HepG2 (cell line): ENCODE measurements around the gene CPM. TPM values are rescaled to one million over a fixed set of nuclear protein-coding genes. Genes with fewer than 3 reads are reported as not detected.

Experiments used
- AGO2 ChIP-seq: fragments of 200-400 bp; formaldehyde crosslinking; optimal IDR thresholded peaks from 2 replicates; pipeline ENCODE3; 2017; ENCODE audit warnings: mild to moderate bottlenecking, low read depth, low read length, moderate library complexity
- DNMT3B ChIP-seq: conservative IDR thresholded peaks from 2 replicates; pipeline ENCODE4 v1.6.1; 2016; ENCODE audit warnings: missing biosample characterization, control low read depth
- FOXA3 ChIP-seq: IDR thresholded peaks from 2 replicates; pipeline ENCODE4 v1.6.1; 2016; ENCODE audit warnings: missing genetic modification reagents, missing compliant biosample characterization
- FOXC1 ChIP-seq: sonication (generic); formaldehyde crosslinking; IDR thresholded peaks from 2 replicates; pipeline ENCODE4 v1.8.0; 2022; ENCODE audit warnings: mild to moderate bottlenecking, missing genetic modification reagents, borderline replicate concordance
- GATAD1 ChIP-seq: IDR thresholded peaks from 2 replicates; pipeline ENCODE4 v1.6.1; 2016; ENCODE audit warnings: missing genetic modification reagents, missing compliant biosample characterization
- HDAC6 ChIP-seq: fragments of 200-600 bp; sonication (generic); IDR thresholded peaks from 2 replicates; pipeline ENCODE4 v1.7.0; 2017; ENCODE audit warnings: mild to moderate bottlenecking, antibody characterized with exemption, low read length, low read depth
- HNF4A ChIP-seq: sonication (generic); formaldehyde crosslinking; IDR thresholded peaks from 2 replicates; pipeline ENCODE4 v1.4.0; 2020; ENCODE audit warnings: missing genetic modification reagents
- ISX ChIP-seq: sonication (generic); formaldehyde crosslinking; conservative IDR thresholded peaks from 2 replicates; pipeline ENCODE4 v1.5.0; 2020; ENCODE audit warnings: missing genetic modification reagents
- MAFF ChIP-seq: IDR thresholded peaks from 2 replicates; pipeline ENCODE4 v1.6.1; 2011; ENCODE audit warnings: low read depth, low read length, improper control_type of control experiment
- MLXIP ChIP-seq: sonication (generic); formaldehyde crosslinking; IDR thresholded peaks from 2 replicates; pipeline ENCODE4 v1.9.0; 2021; ENCODE audit warnings: missing genetic modification reagents, borderline replicate concordance
- MYNN ChIP-seq: sonication (generic); formaldehyde crosslinking; IDR thresholded peaks from 2 replicates; pipeline ENCODE4 v1.4.0; 2020; ENCODE audit warnings: mild to moderate bottlenecking, low read depth, missing genetic modification reagents
- RXRB ChIP-seq: IDR thresholded peaks from 2 replicates; pipeline ENCODE4 v1.6.1; 2016; ENCODE audit warnings: borderline replicate concordance, missing genetic modification reagents, missing compliant biosample characterization
- SALL1 ChIP-seq: sonication (generic); formaldehyde crosslinking; IDR thresholded peaks from 2 replicates; pipeline ENCODE4 v1.8.0; 2022; ENCODE audit warnings: mild to moderate bottlenecking, missing genetic modification reagents
- ZBTB21 ChIP-seq: sonication (generic); formaldehyde crosslinking; IDR thresholded peaks from 2 replicates; pipeline ENCODE4 v1.4.0; 2020; ENCODE audit warnings: missing genetic modification reagents
- ZFY ChIP-seq: sonication (generic); formaldehyde crosslinking; IDR thresholded peaks from 2 replicates; pipeline ENCODE4 v1.4.0; 2020; ENCODE audit warnings: missing genetic modification reagents
- ZNF318 ChIP-seq: sonication (generic); formaldehyde crosslinking; IDR thresholded peaks from 2 replicates; pipeline ENCODE4 v1.4.0; 2020; ENCODE audit warnings: mild to moderate bottlenecking, missing genetic modification reagents
- ZNF678 ChIP-seq: sonication (generic); formaldehyde crosslinking; IDR thresholded peaks from 2 replicates; pipeline ENCODE4 v1.4.0; 2020; ENCODE audit warnings: mild to moderate bottlenecking, missing genetic modification reagents
- ZNF770 ChIP-seq: sonication (generic); formaldehyde crosslinking; IDR thresholded peaks from 2 replicates; pipeline ENCODE4 v1.5.0; 2020; ENCODE audit warnings: mild to moderate bottlenecking, missing genetic modification reagents
- ZNF782 ChIP-seq: sonication (generic); formaldehyde crosslinking; IDR thresholded peaks from 2 replicates; pipeline ENCODE4 v1.4.0; 2020; ENCODE audit warnings: missing genetic modification reagents, mild to moderate bottlenecking, borderline replicate concordance
- polyA plus RNA-seq, 8 experiments: library from polyadenylated mRNA; depleted of rRNA in 3 of 8; stranded (reverse) in 7 of 8; unstranded in 1 of 8; fragments of >200 nt; fragmentation: Illumina TruSeq in 4 of 8; extraction: Trizol in 4 of 8; gene quantifications; 2 replicates each; pipeline versions ENCODE4 v1.2.1 to v1.2.3, GENCODE V29; 2011 to 2016; ENCODE audit warnings: low read depth in 4 of 8, missing spikeins in 1 of 8, mixed read lengths in 1 of 8; ENCODE audit not compliant: insufficient read depth in 1 of 8
- total RNA-seq, 5 experiments: library from RNA; depleted of rRNA; stranded (reverse); fragments of >200 nt; fragmentation: Illumina TruSeq; extraction: Trizol; gene quantifications; 2 replicates each; pipeline ENCODE4 v1.2.3, GENCODE V29; 2016; ENCODE audit warnings: low read depth in 1 of 5

Gene CPM
- total and polyA plus RNA-seq, 2 of the 13 experiments (the other 11 are each of a cell fraction or from before 2014, with no cell fraction given) = not detected

GRCh38 chr12:68972595-68972994 is 39.6 kb upstream of the CPM start (continued):
- TF ChIP-seq MLXIP (CRISPR knock-in tag) = no peak
- TF ChIP-seq MAFF = no peak
- peak; percentile 64 for TF ChIP-seq HNF4A
- TF ChIP-seq SALL1 (CRISPR knock-in tag) = peak; percentile 13; the same call in 1 of the 2 replicates
- TF ChIP-seq FOXA3 (CRISPR knock-in tag) = no peak
- no peak for TF ChIP-seq AGO2
- TF ChIP-seq MYNN (CRISPR knock-in tag) = no peak
- no peak for TF ChIP-seq HDAC6
- no peak for TF ChIP-seq ISX (CRISPR knock-in tag)
- no peak for TF ChIP-seq ZNF318 (CRISPR knock-in tag)
- no peak for TF ChIP-seq ZNF678 (CRISPR knock-in tag)
- TF ChIP-seq GATAD1 (CRISPR knock-in tag) = no peak
- no peak for TF ChIP-seq ZBTB21
- 0 out of 2 replicates have a peak, but pooled peaks have one; percentile 12 for TF ChIP-seq RXRB
- no peak for TF ChIP-seq ZFY (CRISPR knock-in tag)
- TF ChIP-seq ZNF782 (CRISPR knock-in tag) = no peak
- no peak for TF ChIP-seq DNMT3B (CRISPR knock-in tag)
- no peak for TF ChIP-seq FOXC1 (CRISPR knock-in tag)
- no peak for TF ChIP-seq ZNF770 (CRISPR knock-in tag)
